HG03342 (cell line): Measurements from ENCODE around the gene MT2A.
"Not testable (repeated sequence)": the region's sequence is repeated elsewhere in the genome, so short reads cannot be mapped to it uniquely, and the experiment has no call there.

Experiments used
- ATAC-seq: cut with Tn5 transposase; IDR thresholded peaks from one replicate; pipeline ENCODE4 v1.9.1; 2021; ENCODE audit warnings: mild to moderate bottlenecking, moderate library complexity; ENCODE audit not compliant: unreplicated experiment

MT2A gene

GRCh38 chr16:56608043-56608875, at the start of gene MT2A:
Gene MT2A, plus strand, starts transcription at chr16:56608584. Its CDS starts 72 bp downstream, at chr16:56608656.
- ATAC-seq: peak; percentile 87

GRCh38 chr16:56559109-56559508, 49.3 kb upstream of the MT2A start:
- ATAC-seq: no peak

GRCh38 chr16:56560447-56560846, 47.9 kb upstream of the MT2A start:
- ATAC-seq: no peak

GRCh38 chr16:56561126-56561525, 47.3 kb upstream of the MT2A start:
- no peak for ATAC-seq

DNA sequence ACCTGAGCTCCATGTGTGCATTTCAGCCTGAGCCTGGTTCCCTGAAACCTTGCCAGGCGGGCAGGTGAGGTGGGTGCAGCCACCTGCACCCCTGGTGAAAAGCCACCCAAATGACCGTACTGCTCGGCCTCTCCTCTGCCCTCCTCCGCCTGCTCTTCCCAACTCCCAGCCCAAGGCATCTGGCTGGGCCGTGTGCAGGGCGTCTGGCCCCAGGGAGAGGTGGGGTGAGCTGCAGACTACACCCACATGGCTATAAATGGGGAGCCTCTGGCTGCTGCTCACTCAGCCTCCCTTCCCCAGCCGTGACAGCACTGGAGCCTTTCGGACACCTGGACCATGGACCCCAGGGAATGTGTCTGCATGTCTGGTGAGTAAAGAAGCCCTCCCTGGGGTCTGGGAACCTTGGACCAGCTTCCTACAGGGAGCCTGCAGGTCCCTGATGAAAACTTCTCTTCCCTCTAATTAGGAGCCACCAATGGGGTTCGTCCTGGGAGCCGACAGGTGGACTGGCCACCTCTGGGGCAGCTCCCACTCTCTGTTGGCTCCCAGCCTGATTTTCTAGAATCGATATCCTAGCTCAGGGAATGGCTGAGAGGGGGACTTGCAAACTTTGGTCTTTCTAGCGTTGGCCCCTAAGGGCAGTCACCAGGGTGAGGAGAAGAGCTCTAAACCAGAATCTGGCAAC, 43.4 kb upstream of the MT2A start, which contains the start of gene MT4:
MT4 (plus strand) TSS at position 281 of the 685 bp plus-strand sequence; CDS start at position 337, 56 bp downstream.
- ATAC-seq: no peak

DNA sequence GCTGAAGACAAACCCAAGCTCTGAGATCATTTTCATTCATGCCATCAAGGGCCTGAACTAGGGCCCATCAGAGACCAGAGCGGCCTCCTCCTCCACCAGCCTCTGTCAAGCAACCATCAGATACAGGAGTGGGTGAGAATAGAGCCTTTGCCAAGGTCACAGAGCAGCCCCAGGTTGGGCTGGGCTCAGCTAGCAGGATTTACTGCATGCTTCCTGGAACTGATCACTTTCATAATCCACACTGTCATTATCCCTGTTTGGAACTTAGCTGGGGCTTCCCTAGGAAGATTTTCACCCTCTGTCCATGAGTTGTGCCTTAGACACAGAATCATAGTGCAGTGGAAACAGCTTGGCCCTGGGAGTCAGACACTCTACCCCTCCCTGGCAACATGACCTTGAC, 38.4 kb upstream of the MT2A start:
- no peak for ATAC-seq

GRCh38 chr16:56571525-56571924, 36.9 kb upstream of the MT2A start:
- ATAC-seq: no peak

- no peak for ATAC-seq
These were observed 33.8 kb upstream of the MT2A start for GRCh38 chr16:56574625-56575024.

- ATAC-seq: peak; percentile 89
These were observed 31.6 kb upstream of the MT2A start for GRCh38 chr16:56576585-56577299.

DNA sequence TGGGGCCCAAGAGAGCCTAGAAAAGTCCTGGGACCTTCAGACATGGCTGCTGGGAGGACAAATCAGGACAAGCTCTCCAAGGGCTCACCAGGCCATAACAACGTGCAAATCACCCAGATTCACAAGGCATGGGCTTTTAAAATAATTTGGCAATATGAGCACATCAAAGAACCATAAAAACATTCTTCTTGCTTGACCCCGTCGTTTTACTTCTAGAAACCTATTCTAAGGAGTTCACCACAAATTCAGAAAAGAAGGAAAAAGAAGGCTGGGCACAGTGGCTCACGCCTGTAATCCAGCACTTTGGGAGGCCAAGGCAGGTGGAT, 31.1 kb upstream of the MT2A start:
- ATAC-seq: no peak

GRCh38 chr16:56580391-56581048, 27.9 kb upstream of the MT2A start:
- no peak for ATAC-seq

DNA sequence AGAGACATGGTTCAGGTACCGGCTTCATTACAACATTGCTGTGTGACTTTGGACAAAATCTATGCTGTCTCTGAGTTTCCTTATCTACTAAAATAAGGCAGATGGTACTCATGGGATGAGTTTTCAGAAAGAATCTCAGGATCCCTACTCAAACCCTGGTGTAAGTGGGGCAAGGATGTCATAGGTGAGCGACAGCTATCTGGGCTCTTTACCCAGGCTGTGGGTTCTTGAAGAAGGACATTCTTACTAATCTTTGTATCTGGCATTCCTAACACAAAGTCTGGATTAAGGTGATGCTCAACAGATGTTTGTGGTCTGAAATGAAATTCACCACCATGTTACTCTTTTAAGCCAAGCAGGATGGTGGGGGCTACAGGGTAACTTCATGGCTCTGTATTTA, 25.5 kb upstream of the MT2A start:
- not testable (repeated sequence) for ATAC-seq

- ATAC-seq: no peak
These were observed 24.8 kb upstream of the MT2A start for GRCh38 chr16:56583351-56584168.

DNA sequence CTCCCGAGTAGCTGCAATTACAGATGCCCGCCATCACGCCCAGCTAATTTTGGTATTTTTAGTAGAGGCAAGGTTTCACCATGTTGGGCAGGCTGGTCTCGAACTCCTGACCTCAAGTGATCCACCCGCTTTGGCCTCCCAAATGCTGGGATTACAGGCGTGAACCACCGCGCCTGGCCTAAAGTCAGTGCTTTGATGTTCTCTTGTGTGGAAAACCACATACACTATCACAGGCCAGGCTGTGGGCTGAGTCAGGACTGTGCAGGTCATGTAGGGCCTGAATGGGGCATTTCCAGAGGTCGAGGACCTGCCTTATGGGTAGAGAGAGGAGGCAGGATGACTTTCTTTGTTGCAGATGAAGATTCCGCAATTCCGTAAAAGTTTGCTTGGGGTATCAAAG, 24.1 kb upstream of the MT2A start:
- ATAC-seq: no peak

- no peak for ATAC-seq
These were observed 19.6 kb upstream of the MT2A start for GRCh38 chr16:56588781-56589140.

DNA sequence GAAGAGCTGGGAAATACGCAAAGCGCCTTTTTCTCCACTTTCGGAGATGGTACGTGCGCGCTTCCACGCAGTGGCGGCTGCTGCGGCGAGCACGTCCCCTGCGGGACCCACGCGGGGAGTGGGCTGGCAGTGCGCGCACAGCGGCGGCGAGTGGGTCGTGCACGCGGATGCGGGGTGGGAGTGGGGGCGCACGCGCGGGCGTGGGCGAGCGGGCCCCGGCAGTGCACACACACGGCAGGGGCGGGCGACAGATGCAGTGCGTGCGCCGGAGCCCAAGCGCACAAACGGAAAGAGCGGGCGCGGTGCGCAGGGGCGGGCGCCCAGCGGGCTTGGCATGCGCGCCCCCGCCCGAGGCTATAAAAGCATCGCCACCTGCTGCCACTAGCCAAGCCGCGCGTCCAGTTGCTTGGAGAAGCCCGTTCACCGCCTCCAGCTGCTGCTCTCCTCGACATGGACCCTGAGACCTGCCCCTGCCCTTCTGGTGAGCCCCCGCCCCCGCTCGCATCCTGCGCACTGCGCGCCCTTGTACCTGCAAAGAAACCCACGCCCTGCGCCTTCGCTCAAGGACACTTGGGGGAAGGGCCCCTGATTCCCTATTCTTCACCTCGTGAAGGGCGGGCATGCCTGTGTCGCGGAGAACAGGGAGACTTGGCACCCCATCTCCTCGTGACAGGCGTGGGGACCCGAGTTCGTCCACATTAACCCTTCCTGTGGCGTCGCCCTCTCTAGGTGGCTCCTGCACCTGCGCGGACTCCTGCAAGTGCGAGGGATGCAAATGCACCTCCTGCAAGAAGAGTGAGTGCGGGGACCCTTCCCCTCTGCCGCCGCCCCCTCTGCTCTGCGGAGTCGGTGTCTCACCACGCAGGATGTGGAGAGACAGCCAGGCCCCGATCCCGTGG, 19.0 kb upstream of the MT2A start, which contains the start of gene MT3:
MT3 (plus strand) TSS at position 388 of the 899 bp plus-strand sequence; CDS start at position 451, 63 bp downstream.
- ATAC-seq: no peak

GRCh38 chr16:56591377-56592060, 16.9 kb upstream of the MT2A start:
- ATAC-seq: no peak

GRCh38 chr16:56593573-56594291, 14.7 kb upstream of the MT2A start:
- ATAC-seq: no peak
